ENCODE data around the gene ZNF524.

DNA sequence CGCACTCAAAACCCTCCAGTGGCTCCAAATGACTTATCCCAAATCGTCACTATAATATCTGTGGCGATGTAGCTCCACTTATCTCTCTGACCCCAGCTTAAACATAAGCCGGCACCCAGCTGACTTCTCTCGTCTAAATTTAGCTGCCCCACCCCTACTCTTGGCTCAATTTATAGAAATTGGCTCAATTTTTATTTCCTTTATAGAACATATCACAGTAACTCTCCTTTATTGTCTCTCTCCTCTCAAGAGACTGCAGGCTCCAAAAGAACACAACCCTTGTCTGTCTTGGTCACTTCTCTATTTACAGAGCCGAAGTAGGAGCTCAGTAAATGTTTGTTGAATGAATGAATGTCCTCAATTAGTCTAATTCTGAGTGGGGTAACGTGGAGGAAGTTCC is 23.5 kb downstream of the ZNF524 start:
- TF ChIP-seq, protein P1, sequence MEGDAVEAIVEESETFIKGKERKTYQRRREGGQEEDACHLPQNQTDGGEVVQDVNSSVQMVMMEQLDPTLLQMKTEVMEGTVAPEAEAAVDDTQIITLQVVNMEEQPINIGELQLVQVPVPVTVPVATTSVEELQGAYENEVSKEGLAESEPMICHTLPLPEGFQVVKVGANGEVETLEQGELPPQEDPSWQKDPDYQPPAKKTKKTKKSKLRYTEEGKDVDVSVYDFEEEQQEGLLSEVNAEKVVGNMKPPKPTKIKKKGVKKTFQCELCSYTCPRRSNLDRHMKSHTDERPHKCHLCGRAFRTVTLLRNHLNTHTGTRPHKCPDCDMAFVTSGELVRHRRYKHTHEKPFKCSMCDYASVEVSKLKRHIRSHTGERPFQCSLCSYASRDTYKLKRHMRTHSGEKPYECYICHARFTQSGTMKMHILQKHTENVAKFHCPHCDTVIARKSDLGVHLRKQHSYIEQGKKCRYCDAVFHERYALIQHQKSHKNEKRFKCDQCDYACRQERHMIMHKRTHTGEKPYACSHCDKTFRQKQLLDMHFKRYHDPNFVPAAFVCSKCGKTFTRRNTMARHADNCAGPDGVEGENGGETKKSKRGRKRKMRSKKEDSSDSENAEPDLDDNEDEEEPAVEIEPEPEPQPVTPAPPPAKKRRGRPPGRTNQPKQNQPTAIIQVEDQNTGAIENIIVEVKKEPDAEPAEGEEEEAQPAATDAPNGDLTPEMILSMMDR (IDR thresholded peaks at IDR 0.05): no peak
- TF ChIP-seq, protein P2, sequence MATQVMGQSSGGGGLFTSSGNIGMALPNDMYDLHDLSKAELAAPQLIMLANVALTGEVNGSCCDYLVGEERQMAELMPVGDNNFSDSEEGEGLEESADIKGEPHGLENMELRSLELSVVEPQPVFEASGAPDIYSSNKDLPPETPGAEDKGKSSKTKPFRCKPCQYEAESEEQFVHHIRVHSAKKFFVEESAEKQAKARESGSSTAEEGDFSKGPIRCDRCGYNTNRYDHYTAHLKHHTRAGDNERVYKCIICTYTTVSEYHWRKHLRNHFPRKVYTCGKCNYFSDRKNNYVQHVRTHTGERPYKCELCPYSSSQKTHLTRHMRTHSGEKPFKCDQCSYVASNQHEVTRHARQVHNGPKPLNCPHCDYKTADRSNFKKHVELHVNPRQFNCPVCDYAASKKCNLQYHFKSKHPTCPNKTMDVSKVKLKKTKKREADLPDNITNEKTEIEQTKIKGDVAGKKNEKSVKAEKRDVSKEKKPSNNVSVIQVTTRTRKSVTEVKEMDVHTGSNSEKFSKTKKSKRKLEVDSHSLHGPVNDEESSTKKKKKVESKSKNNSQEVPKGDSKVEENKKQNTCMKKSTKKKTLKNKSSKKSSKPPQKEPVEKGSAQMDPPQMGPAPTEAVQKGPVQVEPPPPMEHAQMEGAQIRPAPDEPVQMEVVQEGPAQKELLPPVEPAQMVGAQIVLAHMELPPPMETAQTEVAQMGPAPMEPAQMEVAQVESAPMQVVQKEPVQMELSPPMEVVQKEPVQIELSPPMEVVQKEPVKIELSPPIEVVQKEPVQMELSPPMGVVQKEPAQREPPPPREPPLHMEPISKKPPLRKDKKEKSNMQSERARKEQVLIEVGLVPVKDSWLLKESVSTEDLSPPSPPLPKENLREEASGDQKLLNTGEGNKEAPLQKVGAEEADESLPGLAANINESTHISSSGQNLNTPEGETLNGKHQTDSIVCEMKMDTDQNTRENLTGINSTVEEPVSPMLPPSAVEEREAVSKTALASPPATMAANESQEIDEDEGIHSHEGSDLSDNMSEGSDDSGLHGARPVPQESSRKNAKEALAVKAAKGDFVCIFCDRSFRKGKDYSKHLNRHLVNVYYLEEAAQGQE (IDR thresholded peaks at IDR 0.05; ENCODE audit: insufficient read depth in 1 of 2, low read depth in 2 of 2, low read length in 1 of 2): no peak
- TF ChIP-seq TCF7L2 (IDR thresholded peaks at IDR 0.05; ENCODE audit: low read depth, low read length): no peak

All from Panc1 (cell line).